SK-N-SH (cell line): Measurements from ENCODE around the gene TBC1D2. TPM values are rescaled to one million over a fixed set of nuclear protein-coding genes. Genes with fewer than 3 reads are reported as not detected.

Experiments used
- CTCF ChIA-PET: fragments of 300-600, 350-600 bp; formaldehyde crosslinking; extraction: SDS; loops from one replicate; lab custom pipeline; 2021; lab: Yijun Ruan, JAX
- POLR2A ChIA-PET: fragments of 350-600 bp; sonication (Branson Sonifier 250); formaldehyde crosslinking; extraction: SDS; loops from one replicate; lab custom pipeline; 2020; ENCODE audit warnings: antibody characterized with exemption, inconsistent platforms; lab: Yijun Ruan, JAX
- DNase-seq: peaks from one replicate; pipeline ENCODE4 v3.0.0; 2012
- H2AFZ ChIP-seq: fragments of 200-600 bp; sonication (generic); 2 replicates; pipeline ENCODE4 v1.8.1; 2016; ENCODE audit warnings: antibody characterized with exemption, mild to moderate bottlenecking, low read depth
- H3F3A ChIP-seq: fragments of 200-600 bp; sonication (generic); replicated peaks from 2 replicates; pipeline ENCODE3; 2016; ENCODE audit warnings: antibody characterized with exemption, mild to moderate bottlenecking; ENCODE audit not compliant: insufficient read depth
- H3K27ac ChIP-seq, 2 experiments: fragments of 200-500 bp in 1 of 2; fragments of 200-600 bp in 1 of 2; sonication (Bioruptor generic) in 1 of 2; sonication (generic), shearing (Covaris generic) in 1 of 2; 2 replicates each; pipeline versions ENCODE4 v1.5.1 to v1.6.1; 2014 to 2016; ENCODE audit warnings: low read depth in 2 of 2, inconsistent platforms in 1 of 2, low read length in 1 of 2, mild to moderate bottlenecking in 1 of 2, mixed read lengths in 1 of 2
- H3K27me3 ChIP-seq: fragments of 200-600 bp; sonication (generic), shearing (Covaris generic); 2 replicates; pipeline ENCODE4 v1.6.1; 2016; ENCODE audit warnings: mixed run types; ENCODE audit not compliant: insufficient read depth
- H3K36me3 ChIP-seq, 2 experiments: fragments of 200-500 bp in 1 of 2; fragments of 200-600 bp in 1 of 2; sonication (Bioruptor generic) in 1 of 2; sonication (generic) in 1 of 2; replicated peaks in 1 of 2; 2 replicates each; pipeline versions ENCODE3 to v1.5.1; 2014 to 2016; ENCODE audit warnings: low read length in 1 of 2, mild to moderate bottlenecking in 1 of 2; ENCODE audit not compliant: insufficient read depth in 2 of 2, control insufficient read depth in 1 of 2
- H3K4me1 ChIP-seq, 2 experiments: fragments of 200-500 bp in 1 of 2; fragments of 200-600 bp in 1 of 2; sonication (Bioruptor generic) in 1 of 2; sonication (generic), shearing (Covaris generic) in 1 of 2; 2 replicates each; pipeline versions ENCODE4 v1.5.1 to v1.6.1; 2014 to 2016; ENCODE audit warnings: low read depth in 1 of 2, low read length in 1 of 2, mixed run types in 1 of 2; ENCODE audit not compliant: insufficient read depth in 2 of 2, control insufficient read depth in 1 of 2
- H3K4me2 ChIP-seq: fragments of 200-600 bp; sonication (generic), shearing (Covaris generic); 2 replicates; pipeline ENCODE4 v1.6.1; 2017; ENCODE audit warnings: mixed run types
- H3K4me3 ChIP-seq, 2 experiments: fragments of 200-500 bp in 1 of 2; fragments of 200-600 bp in 1 of 2; sonication (Bioruptor generic) in 1 of 2; sonication (generic), shearing (Covaris generic) in 1 of 2; 2 replicates each; pipeline versions ENCODE4 v1.5.1 to v1.8.1; 2014 to 2016; ENCODE audit warnings: low read depth in 2 of 2, inconsistent platforms in 1 of 2, low read length in 1 of 2, mild to moderate bottlenecking in 1 of 2, mixed read lengths in 1 of 2, moderate library complexity in 1 of 2
- H3K79me2 ChIP-seq: fragments of 200-600 bp; sonication (generic); 2 replicates; pipeline ENCODE4 v1.8.1; 2017; ENCODE audit warnings: mild to moderate bottlenecking; ENCODE audit not compliant: insufficient read depth
- H3K9ac ChIP-seq: fragments of 200-600 bp; sonication (generic); 2 replicates; pipeline ENCODE4 v1.6.1; 2017; ENCODE audit warnings: mixed run types
- H3K9me2 ChIP-seq: fragments of 200-600 bp; sonication (generic); 2 replicates; pipeline ENCODE4 v1.6.1; 2017; ENCODE audit warnings: mixed run types
- H3K9me3 ChIP-seq: fragments of 200-600 bp; sonication (generic); 2 replicates; pipeline ENCODE4 v1.6.1; 2017; ENCODE audit warnings: mixed run types, mild to moderate bottlenecking, moderate library complexity
- H4K20me1 ChIP-seq: fragments of 200-600 bp; sonication (generic); 2 replicates; pipeline ENCODE4 v1.6.1; 2017; ENCODE audit warnings: mild to moderate bottlenecking, mixed run types; ENCODE audit not compliant: insufficient read depth
- GABPA ChIP-seq: IDR thresholded peaks from 2 replicates; pipeline ENCODE4 v1.4.0; 2012; ENCODE audit warnings: low read depth, mild to moderate bottlenecking
- MEF2A ChIP-seq: IDR thresholded peaks from 2 replicates; pipeline ENCODE4 v1.4.0; 2012; ENCODE audit warnings: low read depth, borderline replicate concordance
- MXI1 ChIP-seq: IDR thresholded peaks from 2 replicates; pipeline ENCODE4 v1.6.1; 2012; ENCODE audit warnings: mild to moderate bottlenecking, low read depth, low read length, improper control_type of control experiment
- NFIC ChIP-seq: IDR thresholded peaks from 2 replicates; pipeline ENCODE4 v1.4.0; 2012; ENCODE audit warnings: borderline replicate concordance
- RAD21 ChIP-seq: IDR thresholded peaks from 2 replicates; pipeline ENCODE4 v1.6.1; 2012; ENCODE audit warnings: mild to moderate bottlenecking, low read length
- RXRA ChIP-seq: IDR thresholded peaks from 2 replicates; pipeline ENCODE4 v1.4.0; 2012; ENCODE audit warnings: low read depth, mild to moderate bottlenecking, borderline replicate concordance
- SIN3A ChIP-seq: IDR thresholded peaks from 2 replicates; pipeline ENCODE4 v1.6.1; 2012; ENCODE audit warnings: low read depth, mild to moderate bottlenecking, low read length, moderate library complexity, borderline replicate concordance
- TAF1 ChIP-seq: IDR thresholded peaks from 2 replicates; pipeline ENCODE4 v1.6.1; 2012; ENCODE audit warnings: low read depth, mild to moderate bottlenecking, low read length, moderate library complexity, borderline replicate concordance
- WGBS: methylation state at CpG from one replicate; pipeline ENCODE4 v1.1.6; 2017; ENCODE audit warnings: low lambda C conversion rate; 5-methylcytosine and 5-hydroxymethylcytosine counted together
- polyA plus RNA-seq, 3 experiments: library from polyadenylated mRNA; depleted of rRNA; stranded (reverse); fragments of >200 nt; gene quantifications; 2 replicates each; pipeline ENCODE4 v1.2.3, GENCODE V29; 2012
- TF ChIP-seq, protein P1 (sequence below): IDR thresholded peaks from 2 replicates; pipeline ENCODE4; 2012
- TF ChIP-seq, protein P2 (sequence below): IDR thresholded peaks from 2 replicates; pipeline ENCODE4 v1.4.0; 2012; ENCODE audit warnings: low read depth, borderline replicate concordance

The TBC1D2 gene
- polyA plus RNA-seq, 1 of the 3 experiments (the other 2 are of a cell fraction): 5.6 TPM

DNA sequence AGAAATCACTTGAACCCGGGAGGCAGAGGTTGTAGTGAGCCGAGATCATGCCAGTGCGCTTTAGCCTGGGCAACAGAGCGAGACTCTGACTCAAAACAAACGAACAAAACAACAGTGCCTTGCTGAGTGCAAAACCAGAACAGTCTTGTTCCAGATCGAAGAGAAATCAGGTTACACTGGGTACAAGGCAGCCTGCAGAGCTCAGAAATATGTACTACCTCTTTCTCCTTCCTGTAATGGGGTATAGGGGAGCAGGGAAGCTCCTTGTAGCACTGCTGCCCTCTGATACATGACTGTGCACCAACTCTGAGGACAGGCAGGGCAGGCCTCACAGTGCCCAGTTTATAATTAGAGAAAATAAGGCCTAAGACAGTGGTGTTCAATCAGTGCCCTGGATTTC lies 24.7 kb downstream of the TBC1D2 start:
- H3K79me2 ChIP-seq: no peaks in the 10 kb centered on the region; the same call in 1 of the 2 replicates
- no peak for TF ChIP-seq MXI1
- TF ChIP-seq GABPA: no peak
- TF ChIP-seq, protein P1, sequence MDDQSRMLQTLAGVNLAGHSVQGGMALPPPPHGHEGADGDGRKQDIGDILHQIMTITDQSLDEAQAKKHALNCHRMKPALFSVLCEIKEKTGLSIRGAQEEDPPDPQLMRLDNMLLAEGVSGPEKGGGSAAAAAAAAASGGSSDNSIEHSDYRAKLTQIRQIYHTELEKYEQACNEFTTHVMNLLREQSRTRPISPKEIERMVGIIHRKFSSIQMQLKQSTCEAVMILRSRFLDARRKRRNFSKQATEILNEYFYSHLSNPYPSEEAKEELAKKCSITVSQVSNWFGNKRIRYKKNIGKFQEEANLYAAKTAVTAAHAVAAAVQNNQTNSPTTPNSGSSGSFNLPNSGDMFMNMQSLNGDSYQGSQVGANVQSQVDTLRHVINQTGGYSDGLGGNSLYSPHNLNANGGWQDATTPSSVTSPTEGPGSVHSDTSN: no peak
- TF ChIP-seq NFIC: no peak
- no peak for TF ChIP-seq MEF2A
- no peak for TF ChIP-seq RAD21
- TF ChIP-seq, protein P2, sequence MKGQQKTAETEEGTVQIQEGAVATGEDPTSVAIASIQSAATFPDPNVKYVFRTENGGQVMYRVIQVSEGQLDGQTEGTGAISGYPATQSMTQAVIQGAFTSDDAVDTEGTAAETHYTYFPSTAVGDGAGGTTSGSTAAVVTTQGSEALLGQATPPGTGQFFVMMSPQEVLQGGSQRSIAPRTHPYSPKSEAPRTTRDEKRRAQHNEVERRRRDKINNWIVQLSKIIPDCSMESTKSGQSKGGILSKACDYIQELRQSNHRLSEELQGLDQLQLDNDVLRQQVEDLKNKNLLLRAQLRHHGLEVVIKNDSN: no peak
- TF ChIP-seq RXRA: no peak
- no peaks in the 10 kb centered on the region for H4K20me1 ChIP-seq
- no peak overlapping the region for H3K4me3 ChIP-seq
- H3K9ac ChIP-seq: no peak overlapping the region
- no peaks in the 10 kb centered on the region for H3K9me3 ChIP-seq
- no peak overlapping the region for H3K4me2 ChIP-seq
- POLR2A ChIA-PET: no interaction called here
- H3K27me3 ChIP-seq: no peaks in the 10 kb centered on the region
- no peak for DNase-seq
- H3K4me1 ChIP-seq: 0 out of 4 replicates have a peak, but pooled peaks cover 0 to 10% of the 10 kb centered on the region in 2 experiments
- H3K36me3 ChIP-seq: peaks cover 4 to 10% of the 10 kb centered on the region in 2 experiments
- CTCF ChIA-PET: no interaction called here
- H3F3A ChIP-seq: peaks cover 9% of the 10 kb centered on the region
- H2AFZ ChIP-seq: no peak overlapping the region
- H3K9me2 ChIP-seq: no peaks in the 10 kb centered on the region
- H3K27ac ChIP-seq: no peak overlapping the region
- 90% methylated on average over 6 of the region's 6 CpGs for WGBS

DNA sequence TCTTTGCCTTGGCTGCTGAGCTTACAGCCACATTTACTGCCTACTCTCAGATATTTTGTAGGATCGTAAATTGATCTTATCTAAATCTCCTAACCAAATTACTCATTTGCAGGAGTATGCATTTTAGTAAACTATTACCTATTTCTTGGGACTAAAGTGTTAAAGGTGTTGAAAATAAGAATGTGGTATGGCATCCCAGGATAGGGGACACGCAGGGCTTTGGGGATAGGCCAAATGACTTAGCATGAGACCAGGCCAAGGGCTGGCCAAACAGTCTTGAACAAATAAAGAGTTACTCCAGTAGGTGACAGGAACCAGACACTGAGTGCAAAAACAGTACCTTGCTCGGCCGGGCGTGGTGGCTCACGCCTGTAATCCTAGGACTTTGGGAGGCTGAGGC lies 25.1 kb downstream of the TBC1D2 start:
- Histone ChIP-seq H3K9me2 (no peaks in the 10 kb centered on the region), H3K4me2 (no peak overlapping the region), H3K4me3 (no peak overlapping the region), H3K79me2 (no peaks in the 10 kb centered on the region; the same call in 1 of the 2 replicates), H3K27ac (no peak overlapping the region), H3K9ac (no peak overlapping the region), H3K9me3 (no peaks in the 10 kb centered on the region), H3K36me3 (peaks cover 4 to 10% of the 10 kb centered on the region in 2 experiments), H4K20me1 (no peaks in the 10 kb centered on the region), H2AFZ (no peak overlapping the region), H3K4me1 (0 out of 4 replicates have a peak, but pooled peaks cover 0 to 10% of the 10 kb centered on the region in 2 experiments), H3F3A (peaks cover 9% of the 10 kb centered on the region), H3K27me3 (no peaks in the 10 kb centered on the region)
- CTCF ChIA-PET: interaction anchor here (1.0 to 3.5 kb wide), 4 partner anchors 13 to 156 kb away, joined by 3 to 12 read pairs (median 5); no protein-coding TSS in a partner anchor
- no peak for DNase-seq
- POLR2A ChIA-PET: no interaction called here
- 91% methylated on average over 4 of the region's 6 CpGs for WGBS
- TF ChIP-seq TAF1 (no peak), SIN3A (no peak), GABPA (no peak)
- TF ChIP-seq, all 33 proteins: peak for 0
